ENCODE results near the gene GDPGP1. TPM values are rescaled to one million over a fixed set of nuclear protein-coding genes. Genes with fewer than 3 reads are reported as not detected.

GDPGP1 gene
- total and polyA plus RNA-seq, 9 of the 15 experiments (the other 6 are each of a cell fraction or from before 2014, with no cell fraction given) = 0.78 to 6.1 (median 2.8) TPM

DNA sequence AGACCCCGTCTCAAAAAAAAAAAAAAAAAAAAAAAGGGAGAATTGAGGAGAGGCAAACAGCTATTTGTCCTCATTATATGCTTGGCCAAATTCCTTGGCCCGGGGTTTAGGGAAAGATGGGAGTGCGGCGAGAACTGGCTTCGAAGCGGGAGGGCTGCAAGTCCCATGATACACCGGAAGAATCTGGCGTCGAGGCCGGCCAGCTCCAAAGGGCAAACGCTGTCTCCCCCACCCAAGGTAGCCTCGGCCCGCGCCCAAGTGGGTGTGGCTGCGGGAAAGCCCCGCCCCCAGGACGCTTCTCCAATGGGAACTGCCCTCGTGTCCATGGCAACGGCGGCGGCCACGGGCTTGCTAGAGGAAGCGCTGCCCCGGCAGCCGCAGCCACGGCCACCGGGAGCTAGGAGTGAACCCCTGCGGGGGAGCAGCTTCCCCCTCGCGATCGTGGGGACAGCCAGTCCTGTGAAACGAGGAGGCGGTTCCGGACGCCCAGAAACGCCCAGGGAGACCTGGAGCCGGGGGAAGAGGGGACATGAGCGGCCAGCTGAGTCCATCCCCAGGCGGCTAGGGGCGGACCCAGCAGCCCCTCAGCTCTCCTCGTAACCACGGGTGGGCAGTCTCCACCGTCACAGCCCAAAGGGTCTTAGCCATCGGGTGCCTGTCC is 15.3 kb downstream of the GDPGP1 start, which contains the start of gene TTLL13 (continued):
- TF ChIP-seq SAFB (IDR thresholded peaks at IDR 0.05; ENCODE audit: borderline replicate concordance, low read depth, low read length) (peak; percentile 86; the same call in 1 of the 2 replicates), CCNT2 (IDR thresholded peaks at IDR 0.05; ENCODE audit: borderline replicate concordance, extremely low read depth, insufficient read length, low read depth, low read length) (peak; percentile 33), MCM3 (IDR thresholded peaks at IDR 0.05) (no peak), WHSC1 (IDR thresholded peaks at IDR 0.05; ENCODE audit: low read length) (no peak), USF1 (CRISPR knock-in tag; IDR thresholded peaks at IDR 0.05) (peak; percentile 42; the same call in 1 of the 2 replicates), ZNF384 (IDR thresholded peaks at IDR 0.05; ENCODE audit: low read depth, low read length) (0 out of 2 replicates have a peak, but pooled peaks have one; percentile 15), CREB5 (CRISPR knock-in tag; IDR thresholded peaks at IDR 0.05) (no peak), PRDM10 (IDR thresholded peaks at IDR 0.05; ENCODE audit: partially characterized antibody) (peak; percentile 93), KLF6 (CRISPR knock-in tag; IDR thresholded peaks at IDR 0.05; ENCODE audit: borderline replicate concordance) (peak; percentile 26; the same call in 1 of the 2 replicates), BMI1 (IDR thresholded peaks at IDR 0.05; ENCODE audit: low read length) (peak; percentile 77), FOXP4 (CRISPR knock-in tag; IDR thresholded peaks at IDR 0.05; ENCODE audit: borderline replicate concordance) (no peak), ZNF445 (CRISPR knock-in tag; IDR thresholded peaks at IDR 0.05; ENCODE audit: low read depth) (no peak), NFATC3 (IDR thresholded peaks at IDR 0.05) (no peak), UBTF (IDR thresholded peaks at IDR 0.05; ENCODE audit: borderline replicate concordance in 1 of 2, low read depth in 2 of 2, low read length in 2 of 2) (no peak), FOXA1 (IDR thresholded peaks at IDR 0.05; ENCODE audit: borderline replicate concordance) (no peak), ATF1 (CRISPR knock-in tag; IDR thresholded peaks at IDR 0.05) (no peak), ATF1 (tag; IDR thresholded peaks at IDR 0.05) (peak; percentile 19; the same call in 1 of the 2 replicates)

Data from K562 (cell line).